ENCODE measurements around the gene ANKRD40CL.

Gene ANKRD40CL

DNA sequence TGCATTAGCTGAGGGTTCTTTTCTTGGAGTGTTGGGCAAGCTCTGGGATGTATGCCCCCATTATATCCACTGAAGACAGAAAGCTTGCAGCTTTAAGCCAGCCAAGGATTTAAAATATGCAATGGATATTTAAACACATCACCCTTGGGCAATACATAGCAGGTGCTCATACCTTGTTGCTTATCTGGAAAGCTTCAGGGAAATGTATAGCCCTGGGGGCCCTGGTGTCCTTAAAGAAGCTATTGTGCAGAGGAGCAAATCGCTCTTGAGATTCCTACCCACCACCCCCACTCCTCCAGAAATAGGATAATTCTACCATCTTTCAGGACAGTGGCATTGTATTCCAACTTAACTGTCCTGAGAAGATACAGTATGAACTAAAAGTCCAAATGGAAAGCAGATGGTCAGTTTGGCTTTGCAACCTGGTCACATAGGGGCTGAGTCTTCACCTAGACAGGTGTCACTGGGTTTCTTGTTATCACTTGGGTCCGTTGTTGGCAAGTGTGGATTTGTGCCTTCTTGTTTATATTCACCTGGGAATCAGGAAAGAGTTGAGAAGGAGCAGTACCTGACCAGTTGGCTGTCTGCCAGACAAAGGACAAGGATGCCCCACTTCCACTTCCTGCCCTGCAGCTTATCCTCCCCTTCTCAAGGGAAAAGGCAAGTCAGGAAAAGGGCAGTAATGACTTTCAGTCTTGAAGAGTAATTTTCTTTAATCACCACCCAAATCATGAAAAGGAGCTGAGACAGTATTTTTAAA lies 3.4 kb downstream of the ANKRD40CL start:
- H3K27me3 Mint-ChIP-seq = peaks cover 50% of the 10 kb centered on the region
- CTCF ChIA-PET = interaction anchor here (3.6 kb wide), 1 partner anchor 20 kb away, joined by 24 read pairs; no protein-coding TSS in a partner anchor
- DNase-seq = no peak

DNA sequence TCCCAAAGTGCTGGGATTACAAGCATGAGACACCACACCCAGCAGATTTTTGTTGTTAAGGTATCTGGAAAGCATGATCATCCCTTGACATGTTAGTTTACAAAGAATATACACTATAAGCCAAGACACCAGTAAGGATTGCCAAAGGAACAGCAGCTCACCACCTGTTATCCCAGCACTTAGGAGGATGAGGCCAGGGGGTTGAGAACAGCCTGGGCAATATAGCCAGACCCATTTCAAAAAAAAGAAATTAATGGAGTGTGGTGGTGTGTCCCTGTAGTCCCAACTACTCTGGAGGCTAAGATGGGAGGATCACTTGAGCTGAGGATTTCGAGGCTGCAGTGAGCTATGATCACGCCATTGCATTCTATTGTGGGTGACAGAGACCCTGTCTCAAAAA lies 5.1 kb downstream of the ANKRD40CL start:
- Mint-ChIP-seq H3K4me3 (no peak overlapping the region), H3K4me1 (peaks cover 8% of the 10 kb centered on the region), H3K36me3 (no peaks in the 10 kb centered on the region), H3K27me3 (peaks cover 46% of the 10 kb centered on the region), H3K27ac (no peak overlapping the region), H3K9me3 (no peaks in the 10 kb centered on the region)
- CTCF ChIA-PET = interaction anchor here (0.7 to 3.6 kb wide), 2 partner anchors 14 to 21 kb away, joined by 3 to 24 read pairs; no protein-coding TSS in a partner anchor
- DNase-seq = no peak

More for the DNA sequence above, 3.4 kb downstream of the ANKRD40CL start:
- Mint-ChIP-seq H3K9me3 (no peaks in the 10 kb centered on the region), H3K27ac (no peak overlapping the region), H3K36me3 (no peaks in the 10 kb centered on the region), H3K4me3 (no peak overlapping the region), H3K4me1 (peaks cover 8% of the 10 kb centered on the region)

DNA sequence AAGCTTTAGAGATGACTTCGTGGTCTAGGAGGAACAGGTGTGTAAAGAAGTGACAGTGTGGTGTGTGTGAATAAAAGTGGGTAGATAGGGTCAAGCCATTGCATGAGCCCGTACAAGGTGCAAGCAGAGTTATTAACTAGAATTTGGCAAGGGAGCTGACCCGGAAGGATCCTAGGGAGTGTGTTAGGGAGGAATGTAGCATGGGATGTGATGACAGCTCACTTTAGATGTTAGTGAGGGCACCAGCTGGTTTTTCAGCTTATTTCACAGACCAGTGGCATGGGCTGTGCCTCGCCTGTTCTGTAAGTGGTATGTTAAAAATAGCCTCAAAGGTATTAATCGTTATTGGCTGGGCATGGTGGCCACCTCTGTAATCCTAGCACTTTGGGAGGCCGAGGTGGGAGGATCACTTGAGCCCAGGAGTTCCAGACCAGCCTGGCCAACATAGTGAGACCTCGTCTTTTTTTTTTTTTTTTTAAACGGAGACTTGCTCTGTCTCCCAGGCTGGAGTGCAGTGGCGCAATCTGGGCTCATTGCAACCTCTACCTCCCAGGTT lies 8.3 kb downstream of the ANKRD40CL start:
- peaks cover 22% of the 10 kb centered on the region for H3K27me3 Mint-ChIP-seq
- H3K9me3 Mint-ChIP-seq = no peaks in the 10 kb centered on the region
- H3K4me1 Mint-ChIP-seq = peaks cover 5% of the 10 kb centered on the region
- no peak overlapping the region for H3K4me3 Mint-ChIP-seq
- CTCF ChIA-PET = no interaction called here
- no peak overlapping the region for H3K27ac Mint-ChIP-seq
- no peak for DNase-seq
- peaks cover 16% of the 10 kb centered on the region for H3K36me3 Mint-ChIP-seq

DNA sequence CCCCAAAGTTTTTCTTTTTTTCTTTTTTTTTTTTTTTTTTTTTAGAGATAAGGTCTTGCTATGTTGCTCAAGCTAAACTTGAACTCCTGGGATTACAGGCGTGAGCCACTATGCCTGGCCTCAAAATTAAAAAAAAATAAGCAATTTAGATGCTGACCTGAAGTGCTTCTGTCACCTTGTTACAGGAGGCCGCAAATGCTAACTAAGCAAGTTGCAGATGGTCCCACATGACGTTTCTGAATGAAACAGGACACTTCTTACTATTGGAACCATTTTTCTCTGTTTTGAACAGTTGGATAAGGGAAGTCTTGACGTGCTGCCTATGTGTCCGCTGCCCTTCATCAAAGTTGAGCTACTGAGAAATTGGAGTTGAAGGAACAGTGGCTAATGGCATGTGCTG lies 8.8 kb downstream of the ANKRD40CL start:
- Mint-ChIP-seq H3K4me1 (peaks cover 5% of the 10 kb centered on the region), H3K27me3 (peaks cover 20% of the 10 kb centered on the region), H3K9me3 (no peaks in the 10 kb centered on the region), H3K27ac (no peak overlapping the region), H3K4me3 (no peak overlapping the region), H3K36me3 (peaks cover 18% of the 10 kb centered on the region)
- CTCF ChIA-PET = no interaction called here
- DNase-seq = no peak

DNA sequence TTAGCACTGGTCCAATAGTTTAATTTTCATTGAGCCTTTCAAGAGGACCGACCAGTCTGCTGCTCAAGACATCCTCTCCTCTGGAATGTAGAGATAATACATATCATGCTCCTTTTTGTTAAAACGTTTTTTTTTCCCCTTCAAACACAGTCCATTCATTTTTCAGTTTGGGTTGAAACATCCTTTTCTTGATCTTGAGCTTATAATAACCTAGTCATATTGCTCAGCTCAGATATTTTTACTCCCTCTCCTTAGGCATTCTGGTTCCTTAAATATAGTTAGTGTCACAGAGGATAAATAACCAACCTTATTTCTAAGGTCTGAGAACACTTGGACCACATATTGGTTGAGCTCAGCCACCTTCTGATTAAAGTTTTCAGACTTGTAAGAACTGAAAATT lies 12.8 kb downstream of the ANKRD40CL start:
- Mint-ChIP-seq H3K36me3 (peaks cover 46% of the 10 kb centered on the region), H3K27ac (no peak overlapping the region), H3K4me3 (no peak overlapping the region), H3K27me3 (no peaks in the 10 kb centered on the region), H3K4me1 (no peaks in the 10 kb centered on the region), H3K9me3 (no peaks in the 10 kb centered on the region)
- CTCF ChIA-PET = no interaction called here
- DNase-seq = no peak

DNA sequence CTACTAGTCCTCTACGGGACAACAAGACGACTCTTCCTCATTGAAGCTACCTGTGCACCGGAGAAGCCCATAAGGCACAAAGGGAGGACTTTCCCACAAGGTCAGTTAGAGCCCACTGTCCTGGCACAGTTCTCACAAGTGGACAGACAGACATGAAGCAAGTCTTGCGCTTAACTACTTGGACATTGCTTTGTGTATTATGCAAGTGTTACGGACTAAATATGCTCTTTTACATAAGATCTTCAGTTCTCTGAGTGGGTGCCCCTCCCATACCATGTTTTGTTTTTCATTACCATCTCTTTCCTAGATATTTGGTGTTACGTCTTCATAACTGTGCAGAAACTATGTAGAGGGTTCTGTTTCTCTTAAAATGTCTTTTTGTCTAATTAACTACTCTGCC lies 18.1 kb downstream of the ANKRD40CL start:
- Mint-ChIP-seq H3K4me3 (no peak overlapping the region), H3K9me3 (no peaks in the 10 kb centered on the region), H3K36me3 (peaks cover 67% of the 10 kb centered on the region), H3K27me3 (no peaks in the 10 kb centered on the region), H3K27ac (no peak overlapping the region), H3K4me1 (peaks cover 6% of the 10 kb centered on the region)
- CTCF ChIA-PET = no interaction called here
- DNase-seq = no peak

DNA sequence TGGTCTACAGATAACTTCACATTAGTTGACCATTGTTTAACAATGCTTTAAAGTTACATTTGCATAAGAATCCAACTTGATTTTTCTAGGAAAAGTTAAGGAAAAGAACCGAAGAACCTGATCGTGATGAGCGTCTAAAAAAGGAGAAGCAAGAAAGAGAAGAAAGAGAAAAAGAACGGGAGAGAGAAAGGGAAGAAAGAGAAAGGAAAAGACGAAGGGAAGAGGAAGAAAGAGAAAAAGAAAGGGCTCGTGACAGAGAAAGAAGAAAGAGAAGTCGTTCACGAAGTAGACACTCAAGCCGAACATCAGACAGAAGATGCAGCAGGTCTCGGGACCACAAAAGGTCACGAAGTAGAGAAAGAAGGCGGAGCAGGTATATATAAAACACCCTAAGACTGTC lies 21.7 kb downstream of the ANKRD40CL start:
- Mint-ChIP-seq H3K27ac (no peak overlapping the region), H3K4me3 (no peak overlapping the region), H3K9me3 (no peaks in the 10 kb centered on the region), H3K36me3 (peaks cover 73% of the 10 kb centered on the region), H3K4me1 (peaks cover 6% of the 10 kb centered on the region), H3K27me3 (no peaks in the 10 kb centered on the region)
- DNase-seq = no peak
- CTCF ChIA-PET = no interaction called here

DNA sequence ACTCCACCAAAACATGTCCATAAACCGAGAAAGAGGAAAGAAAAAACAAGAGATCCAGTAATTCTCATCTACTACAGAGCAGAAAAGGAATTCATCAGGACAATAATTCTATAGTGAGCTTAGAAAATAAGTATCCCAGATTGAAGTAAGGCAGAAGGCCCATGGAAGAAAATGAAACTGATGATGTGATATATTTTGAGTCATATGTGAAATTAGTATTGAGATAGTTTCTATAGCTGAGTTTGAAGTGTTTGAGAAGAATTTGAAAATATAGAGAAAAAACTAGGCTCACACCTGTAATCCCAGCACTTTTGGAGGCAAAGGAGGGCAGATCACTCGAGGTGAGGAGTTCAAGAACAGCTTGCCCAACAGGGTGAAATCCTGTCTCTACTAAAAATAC lies 28.2 kb downstream of the ANKRD40CL start:
- Mint-ChIP-seq H3K4me1 (peaks cover 11% of the 10 kb centered on the region), H3K27me3 (no peaks in the 10 kb centered on the region), H3K36me3 (peaks cover 51% of the 10 kb centered on the region), H3K9me3 (no peaks in the 10 kb centered on the region), H3K27ac (no peak overlapping the region), H3K4me3 (no peak overlapping the region)
- no peak for DNase-seq
- CTCF ChIA-PET = interaction anchor here (1.1 kb wide), 1 partner anchor 8 kb away, joined by 3 read pairs; no protein-coding TSS in a partner anchor

DNA sequence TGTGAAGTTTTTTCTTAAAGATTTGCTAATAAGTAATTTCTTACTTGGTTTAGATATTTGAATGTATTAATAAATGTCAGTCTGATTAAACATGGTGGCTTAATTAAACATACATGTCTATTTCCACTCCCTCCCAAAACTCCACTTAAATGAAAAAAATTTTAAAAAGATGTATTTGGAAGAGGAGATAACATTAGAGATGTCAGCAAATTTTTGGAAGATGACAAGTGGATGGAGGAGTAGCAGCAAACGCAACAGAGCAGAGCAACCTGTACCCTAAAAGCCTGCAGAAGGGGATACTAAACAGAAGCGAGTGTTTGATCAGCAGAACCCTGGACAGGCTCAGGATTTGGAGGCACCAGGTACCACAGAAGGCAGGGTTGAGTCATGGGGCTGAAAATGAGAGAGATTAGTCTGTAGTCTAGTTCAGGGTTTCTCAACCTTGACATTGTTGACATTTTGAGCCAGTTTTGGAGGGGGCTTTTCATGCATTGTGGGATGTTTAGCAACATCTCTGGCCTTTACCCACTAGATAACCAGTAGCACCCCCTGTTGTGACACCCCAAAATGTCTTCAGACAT lies 30.1 kb downstream of the ANKRD40CL start:
- no peaks in the 10 kb centered on the region for H3K27me3 Mint-ChIP-seq
- peaks cover 15% of the 10 kb centered on the region for H3K4me1 Mint-ChIP-seq
- H3K4me3 Mint-ChIP-seq = no peak overlapping the region
- peak overlapping the region; percentile 45 for H3K27ac Mint-ChIP-seq
- no peaks in the 10 kb centered on the region for H3K9me3 Mint-ChIP-seq
- CTCF ChIA-PET = no interaction called here
- peaks cover 39% of the 10 kb centered on the region for H3K36me3 Mint-ChIP-seq
- no peak for DNase-seq

DNA sequence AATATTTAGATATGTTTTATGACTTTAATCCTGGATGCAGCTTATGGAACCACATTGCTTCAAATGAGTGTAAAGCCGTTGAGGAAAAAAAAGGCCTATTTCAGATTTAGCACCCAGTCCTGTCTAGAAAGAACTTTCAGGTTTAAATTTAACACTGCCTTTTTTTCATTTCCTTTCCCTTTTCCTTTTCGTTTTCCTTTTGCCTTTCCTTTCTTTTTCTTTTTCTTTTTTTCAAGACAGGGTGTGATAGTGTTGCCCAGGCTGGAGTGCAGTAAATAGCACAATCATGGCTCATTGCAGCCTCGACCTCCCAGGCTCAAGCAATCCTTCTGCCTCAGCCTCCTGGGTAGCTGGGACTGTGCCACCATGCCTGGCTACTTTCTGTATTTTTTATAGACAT lies 32.0 kb downstream of the ANKRD40CL start:
- peaks cover 24% of the 10 kb centered on the region for H3K36me3 Mint-ChIP-seq
- H3K4me3 Mint-ChIP-seq = no peak overlapping the region
- H3K27me3 Mint-ChIP-seq = no peaks in the 10 kb centered on the region
- CTCF ChIA-PET = no interaction called here
- H3K9me3 Mint-ChIP-seq = no peaks in the 10 kb centered on the region
- peaks cover 29% of the 10 kb centered on the region for H3K4me1 Mint-ChIP-seq
- no peak overlapping the region for H3K27ac Mint-ChIP-seq
- no peak for DNase-seq

DNA sequence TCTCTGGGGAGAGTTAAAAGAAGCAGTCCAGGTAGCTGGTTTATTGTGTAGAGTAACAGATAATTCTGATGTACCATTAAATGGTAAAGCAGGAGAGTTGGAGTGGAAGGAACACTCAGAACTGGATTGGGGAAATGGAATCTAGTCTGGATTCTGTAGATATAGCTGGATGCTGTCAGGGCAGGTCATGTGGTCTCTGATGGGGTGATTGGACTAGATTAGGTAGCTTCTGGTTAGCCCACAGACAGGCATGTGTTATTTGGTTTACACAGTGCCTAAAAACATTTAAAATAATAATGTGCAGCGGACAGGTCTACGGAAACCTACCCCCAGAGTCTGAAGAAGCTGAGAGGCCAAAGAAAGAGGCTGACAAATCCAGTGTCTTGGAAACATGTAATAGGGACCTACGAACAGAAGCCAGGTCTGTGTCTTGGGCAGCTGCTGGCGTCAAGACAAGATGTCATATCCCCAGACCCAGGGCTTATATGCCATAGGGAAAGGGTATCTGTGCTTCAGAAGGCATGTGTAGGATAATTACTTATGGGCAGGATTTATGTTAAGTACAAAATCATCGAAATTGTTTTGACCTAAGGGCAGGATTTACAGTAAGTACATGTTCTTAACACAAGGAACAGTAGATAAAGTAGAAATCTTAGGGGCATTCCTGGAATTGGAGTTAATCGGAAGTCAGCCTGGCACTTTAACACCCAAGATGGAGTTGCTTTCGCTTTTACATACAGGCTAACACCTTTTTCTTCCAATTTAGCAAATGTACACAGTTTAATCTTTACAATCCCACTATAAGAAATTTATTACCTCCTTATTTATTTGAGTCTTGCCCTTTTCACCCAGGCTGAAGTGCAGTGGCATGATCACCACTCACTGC lies 35.5 kb downstream of the ANKRD40CL start:
- Mint-ChIP-seq H3K27ac (no peak overlapping the region), H3K27me3 (no peaks in the 10 kb centered on the region), H3K9me3 (no peaks in the 10 kb centered on the region), H3K4me1 (peaks cover 40% of the 10 kb centered on the region), H3K4me3 (no peak overlapping the region), H3K36me3 (peaks cover 8% of the 10 kb centered on the region)
- CTCF ChIA-PET = interaction anchor here (1.4 kb wide), 1 partner anchor 51 kb away, joined by 3 read pairs; no protein-coding TSS in a partner anchor
- no peak for DNase-seq

DNA sequence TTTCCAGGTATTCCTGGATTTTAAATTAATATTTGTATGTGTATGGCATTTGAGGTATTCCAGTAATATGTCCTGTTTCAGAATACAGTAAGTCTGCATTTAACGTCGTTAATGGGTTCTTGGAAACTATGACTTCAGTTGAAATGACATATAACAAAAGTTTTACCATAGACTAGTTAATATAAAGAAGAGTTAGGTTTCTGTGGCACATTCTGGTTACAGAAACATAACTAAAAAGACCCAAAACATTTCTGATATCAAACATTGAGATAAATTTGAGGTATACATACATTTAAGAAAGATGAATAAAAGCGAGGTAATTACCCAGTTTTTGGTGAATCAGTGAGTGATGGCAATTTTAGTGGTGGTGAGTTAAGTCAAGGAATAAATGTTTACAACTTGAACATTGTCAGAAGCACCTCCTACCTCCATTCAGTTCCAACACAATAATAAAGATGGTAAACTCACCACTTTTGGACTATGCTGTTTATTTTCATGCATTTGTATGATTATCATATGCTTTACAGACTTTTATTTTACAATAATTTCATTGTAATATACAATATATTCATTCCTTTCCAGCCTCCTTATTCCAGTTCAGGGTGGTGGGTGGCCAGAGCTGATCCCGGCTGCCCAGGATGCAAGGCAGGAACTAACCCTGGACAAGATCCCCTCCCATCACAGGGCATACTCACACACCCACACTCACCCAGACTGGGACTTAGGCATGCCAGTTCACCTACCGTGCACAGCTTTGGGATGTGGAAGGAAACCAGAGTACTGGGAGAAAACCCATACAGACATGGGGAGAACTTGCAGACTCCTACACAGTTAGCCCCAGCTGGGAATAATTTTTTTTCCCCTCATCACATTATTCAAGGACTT lies 38.2 kb downstream of the ANKRD40CL start:
- CTCF ChIA-PET = no interaction called here
- H3K4me3 Mint-ChIP-seq = no peak overlapping the region
- no peak overlapping the region for H3K27ac Mint-ChIP-seq
- no peaks in the 10 kb centered on the region for H3K9me3 Mint-ChIP-seq
- no peak for DNase-seq
- H3K4me1 Mint-ChIP-seq = peaks cover 40% of the 10 kb centered on the region
- H3K36me3 Mint-ChIP-seq = peaks cover 8% of the 10 kb centered on the region
- H3K27me3 Mint-ChIP-seq = no peaks in the 10 kb centered on the region

DNA sequence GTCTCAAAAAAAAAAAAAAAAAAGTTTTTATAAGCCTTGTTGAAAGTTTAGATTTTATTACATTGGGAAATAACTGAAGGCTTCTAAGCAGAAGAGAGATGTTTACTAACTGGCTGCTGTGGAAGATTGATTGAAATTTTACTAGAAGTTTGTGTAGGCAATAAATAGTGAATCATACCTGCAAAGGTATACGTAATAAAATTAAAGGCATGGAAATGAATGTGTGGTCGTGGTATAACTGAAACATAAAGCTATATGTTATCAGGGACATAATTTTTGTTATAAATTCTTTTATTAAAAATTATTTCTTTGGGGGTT lies 39.2 kb downstream of the ANKRD40CL start:
- Mint-ChIP-seq H3K9me3 (no peaks in the 10 kb centered on the region), H3K4me1 (peaks cover 41% of the 10 kb centered on the region), H3K36me3 (peaks cover 8% of the 10 kb centered on the region), H3K27ac (no peak overlapping the region), H3K4me3 (no peak overlapping the region), H3K27me3 (no peaks in the 10 kb centered on the region)
- no peak for DNase-seq
- CTCF ChIA-PET = interaction anchor here (1.2 kb wide), 1 partner anchor 57 kb away, joined by 3 read pairs; no protein-coding TSS in a partner anchor

Data from activated naive CD4-positive, alpha-beta T cell treated with anti-CD3 and anti-CD28 coated beads, Interleukin-2, amount 10 ng/mL, durations not matched to agents 7 days and 5 days (primary cell).